HepG2 (cell line): ENCODE measurements around the gene FAM117A. TPM values are rescaled to one million over a fixed set of nuclear protein-coding genes. Genes with fewer than 3 reads are reported as not detected.
A peak's percentile ranks its signal among the peaks of the same experiment; 100 is the strongest.

Experiments used
- ARNT ChIP-seq: fragments of 450-650 bp; IDR thresholded peaks from 2 replicates; pipeline ENCODE4 v1.6.1; 2017
- CENPBD1 ChIP-seq: sonication (generic); formaldehyde crosslinking; IDR thresholded peaks from 2 replicates; pipeline ENCODE4 v1.8.0; 2022; ENCODE audit warnings: missing genetic modification reagents, low read depth, mild to moderate bottlenecking, borderline replicate concordance
- PRDM15 ChIP-seq: sonication (generic); formaldehyde crosslinking; IDR thresholded peaks from 2 replicates; pipeline ENCODE4 v1.4.0; 2020; ENCODE audit warnings: missing genetic modification reagents
- PTBP1 ChIP-seq: fragments of 200-400 bp; formaldehyde crosslinking; IDR thresholded peaks from 2 replicates; pipeline ENCODE4 v1.6.1; 2018; ENCODE audit warnings: low read length, low read depth; ENCODE audit not compliant: poor library complexity, severe bottlenecking
- SIX1 ChIP-seq: sonication (generic); formaldehyde crosslinking; IDR thresholded peaks from 2 replicates; pipeline ENCODE4 v1.4.0; 2020; ENCODE audit warnings: missing genetic modification reagents, borderline replicate concordance
- TBX2 ChIP-seq: sonication (generic); formaldehyde crosslinking; IDR thresholded peaks from 2 replicates; pipeline ENCODE4 v1.5.0; 2020; ENCODE audit warnings: missing genetic modification reagents, mild to moderate bottlenecking, borderline replicate concordance
- TEF ChIP-seq: sonication (generic); formaldehyde crosslinking; IDR thresholded peaks from 2 replicates; pipeline ENCODE4 v1.5.0; 2020; ENCODE audit warnings: missing genetic modification reagents
- TFE3 ChIP-seq: IDR thresholded peaks from 2 replicates; pipeline ENCODE4 v1.6.1; 2016
- ZNF251 ChIP-seq: sonication (generic); formaldehyde crosslinking; IDR thresholded peaks from 2 replicates; pipeline ENCODE4 v1.9.0; 2021; ENCODE audit warnings: mild to moderate bottlenecking, missing genetic modification reagents
- ZNF644 ChIP-seq: IDR thresholded peaks from 2 replicates; pipeline ENCODE4 v1.6.1; 2016; ENCODE audit warnings: low read depth
- ZNF775 ChIP-seq: sonication (generic); formaldehyde crosslinking; IDR thresholded peaks from 2 replicates; pipeline ENCODE4 v1.4.0; 2020; ENCODE audit warnings: missing genetic modification reagents, mild to moderate bottlenecking, moderate library complexity, borderline replicate concordance
- polyA plus RNA-seq, 8 experiments: library from polyadenylated mRNA; depleted of rRNA in 3 of 8; stranded (reverse) in 7 of 8; unstranded in 1 of 8; fragments of >200 nt; fragmentation: Illumina TruSeq in 4 of 8; extraction: Trizol in 4 of 8; gene quantifications; 2 replicates each; pipeline versions ENCODE4 v1.2.1 to v1.2.3, GENCODE V29; 2011 to 2016; ENCODE audit warnings: low read depth in 4 of 8, missing spikeins in 1 of 8, mixed read lengths in 1 of 8; ENCODE audit not compliant: insufficient read depth in 1 of 8
- total RNA-seq, 5 experiments: library from RNA; depleted of rRNA; stranded (reverse); fragments of >200 nt; fragmentation: Illumina TruSeq; extraction: Trizol; gene quantifications; 2 replicates each; pipeline ENCODE4 v1.2.3, GENCODE V29; 2016; ENCODE audit warnings: low read depth in 1 of 5
- TF ChIP-seq, protein P1 (sequence below), 2 experiments: fragments of 450-650 bp in 1 of 2; sonication (generic) in 1 of 2; formaldehyde crosslinking in 1 of 2; IDR thresholded peaks; 2 replicates each; pipeline versions ENCODE4 v1.6.1 to v1.8.0; 2016 to 2022; ENCODE audit warnings: antibody characterized with exemption in 1 of 2, mild to moderate bottlenecking in 1 of 2, missing genetic modification reagents in 1 of 2

The FAM117A gene
- total and polyA plus RNA-seq, 2 of the 13 experiments (the other 11 are each of a cell fraction or from before 2014, with no cell fraction given): 12.1 to 19.8 TPM

- TF ChIP-seq, protein P1, sequence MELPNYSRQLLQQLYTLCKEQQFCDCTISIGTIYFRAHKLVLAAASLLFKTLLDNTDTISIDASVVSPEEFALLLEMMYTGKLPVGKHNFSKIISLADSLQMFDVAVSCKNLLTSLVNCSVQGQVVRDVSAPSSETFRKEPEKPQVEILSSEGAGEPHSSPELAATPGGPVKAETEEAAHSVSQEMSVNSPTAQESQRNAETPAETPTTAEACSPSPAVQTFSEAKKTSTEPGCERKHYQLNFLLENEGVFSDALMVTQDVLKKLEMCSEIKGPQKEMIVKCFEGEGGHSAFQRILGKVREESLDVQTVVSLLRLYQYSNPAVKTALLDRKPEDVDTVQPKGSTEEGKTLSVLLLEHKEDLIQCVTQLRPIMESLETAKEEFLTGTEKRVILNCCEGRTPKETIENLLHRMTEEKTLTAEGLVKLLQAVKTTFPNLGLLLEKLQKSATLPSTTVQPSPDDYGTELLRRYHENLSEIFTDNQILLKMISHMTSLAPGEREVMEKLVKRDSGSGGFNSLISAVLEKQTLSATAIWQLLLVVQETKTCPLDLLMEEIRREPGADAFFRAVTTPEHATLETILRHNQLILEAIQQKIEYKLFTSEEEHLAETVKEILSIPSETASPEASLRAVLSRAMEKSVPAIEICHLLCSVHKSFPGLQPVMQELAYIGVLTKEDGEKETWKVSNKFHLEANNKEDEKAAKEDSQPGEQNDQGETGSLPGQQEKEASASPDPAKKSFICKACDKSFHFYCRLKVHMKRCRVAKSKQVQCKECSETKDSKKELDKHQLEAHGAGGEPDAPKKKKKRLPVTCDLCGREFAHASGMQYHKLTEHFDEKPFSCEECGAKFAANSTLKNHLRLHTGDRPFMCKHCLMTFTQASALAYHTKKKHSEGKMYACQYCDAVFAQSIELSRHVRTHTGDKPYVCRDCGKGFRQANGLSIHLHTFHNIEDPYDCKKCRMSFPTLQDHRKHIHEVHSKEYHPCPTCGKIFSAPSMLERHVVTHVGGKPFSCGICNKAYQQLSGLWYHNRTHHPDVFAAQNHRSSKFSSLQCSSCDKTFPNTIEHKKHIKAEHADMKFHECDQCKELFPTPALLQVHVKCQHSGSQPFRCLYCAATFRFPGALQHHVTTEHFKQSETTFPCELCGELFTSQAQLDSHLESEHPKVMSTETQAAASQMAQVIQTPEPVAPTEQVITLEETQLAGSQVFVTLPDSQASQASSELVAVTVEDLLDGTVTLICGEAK (IDR thresholded peaks at IDR 0.05): no peak
- TF ChIP-seq, protein P1 (CRISPR knock-in tag; IDR thresholded peaks at IDR 0.05): peak; percentile 83
- no peak for TF ChIP-seq PTBP1
- TF ChIP-seq CENPBD1 (CRISPR knock-in tag): no peak
- TF ChIP-seq TEF (CRISPR knock-in tag): peak; percentile 50; the same call in 1 of the 2 replicates
- TF ChIP-seq ZNF251 (CRISPR knock-in tag): no peak
- TF ChIP-seq ZNF644 (CRISPR knock-in tag): no peak
- no peak for TF ChIP-seq ZNF775 (CRISPR knock-in tag)
- no peak for TF ChIP-seq PRDM15
- peak; percentile 85 for TF ChIP-seq TBX2 (CRISPR knock-in tag)
- no peak for TF ChIP-seq ARNT
- peak; percentile 21 for TF ChIP-seq TFE3 (CRISPR knock-in tag)
- TF ChIP-seq SIX1 (CRISPR knock-in tag): no peak
These were observed 56.1 kb downstream of the FAM117A start, which contains the start of gene SLC35B1 (continued) for GRCh38 chr17:49707608-49708514.
